Fibroblast of lung (primary cell): ENCODE data around the gene CFAP46. TPM values are rescaled to one million over a fixed set of nuclear protein-coding genes. Genes with fewer than 3 reads are reported as not detected.

ENCODE experiments used
- DNase-seq, 2 donors: peaks; one replicate each; pipeline versions ENCODE4 v3.0.0 to v3.0.0-alpha.2; 2010; ENCODE audit warnings: low read depth in 2 of 2
- H2AFZ ChIP-seq: 2 replicates; pipeline ENCODE4 v1.5.1; 2012; ENCODE audit warnings: low read length, control low read depth, inconsistent platforms
- H3K27ac ChIP-seq: 2 replicates; pipeline ENCODE4 v1.5.1; 2011; ENCODE audit warnings: low read length, control low read depth; ENCODE audit not compliant: insufficient read depth
- H3K27me3 ChIP-seq: 2 replicates; pipeline ENCODE4 v1.5.1; 2011; ENCODE audit warnings: mild to moderate bottlenecking, low read length; ENCODE audit not compliant: control insufficient read depth, insufficient read depth
- H3K36me3 ChIP-seq: 2 replicates; pipeline ENCODE4 v1.5.1; 2011; ENCODE audit warnings: low read length; ENCODE audit not compliant: control insufficient read depth, insufficient read depth
- H3K4me1 ChIP-seq: 2 replicates; pipeline ENCODE4 v1.5.1; 2011; ENCODE audit warnings: low read length; ENCODE audit not compliant: control insufficient read depth, insufficient read depth; ENCODE audit errors: extremely low read depth
- H3K4me2 ChIP-seq: 2 replicates; pipeline ENCODE4 v1.5.1; 2011; ENCODE audit warnings: low read length, control low read depth; ENCODE audit not compliant: insufficient read depth; ENCODE audit errors: extremely low read depth
- H3K4me3 ChIP-seq, 4 experiments: fragments of 200-600 bp in 1 of 4; sonication (generic) in 1 of 4; replicated peaks in 1 of 4; 2 replicates each; pipeline ENCODE4 v1.5.1; 2011 to 2016; ENCODE audit warnings: low read length in 4 of 4, low read depth in 3 of 4, mild to moderate bottlenecking in 3 of 4, control low read depth in 2 of 4, inconsistent platforms in 1 of 4, mixed read lengths in 1 of 4; ENCODE audit not compliant: insufficient read depth in 1 of 4; ENCODE audit errors: control extremely low read depth in 1 of 4
- H3K79me2 ChIP-seq: 2 replicates; pipeline ENCODE4 v1.5.1; 2012; ENCODE audit warnings: mild to moderate bottlenecking, low read length, inconsistent platforms; ENCODE audit not compliant: control insufficient read depth, insufficient read depth
- H3K9ac ChIP-seq: 2 replicates; pipeline ENCODE4 v1.5.1; 2011; ENCODE audit warnings: mild to moderate bottlenecking, low read length, control low read depth; ENCODE audit not compliant: insufficient read depth
- H3K9me3 ChIP-seq: 2 replicates; pipeline ENCODE4 v1.5.1; 2012; ENCODE audit warnings: low read depth, low read length; ENCODE audit not compliant: control insufficient read depth, insufficient read depth
- H4K20me1 ChIP-seq: 2 replicates; pipeline ENCODE4 v1.5.1; 2011; ENCODE audit warnings: low read length; ENCODE audit not compliant: control insufficient read depth, insufficient read depth; ENCODE audit errors: extremely low read depth
- CTCF ChIP-seq, 2 donors: IDR thresholded peaks in 1 of 2; conservative IDR thresholded peaks in 1 of 2; 1 replicate in 1 of 2; 2 replicates in 1 of 2; pipeline ENCODE4 v1.5.1; 2011 to 2012; ENCODE audit warnings: low read length in 2 of 2, control low read depth in 1 of 2, inconsistent platforms in 1 of 2, low read depth in 1 of 2, mild to moderate bottlenecking in 1 of 2
- EZH2 ChIP-seq: IDR thresholded peaks from 2 replicates; pipeline ENCODE4 v1.5.1; 2012; ENCODE audit warnings: low read length, control low read depth, mild to moderate bottlenecking; ENCODE audit errors: missing control alignments
- polyA plus RNA-seq, 2 donors: library from polyadenylated mRNA; depleted of rRNA in 1 of 2; stranded (reverse) in 1 of 2; unstranded in 1 of 2; fragments of >200 nt; gene quantifications; 2 replicates each; pipeline ENCODE4 v1.2.1, GENCODE V29; 2011 to 2012; ENCODE audit warnings: missing spikeins in 1 of 2
- total RNA-seq: library from RNA; depleted of rRNA; stranded (reverse); fragments of >200 nt; gene quantifications from 2 replicates; pipeline ENCODE4 v1.2.1, GENCODE V29; 2014

Gene CFAP46
- total and polyA plus RNA-seq, 2 donors (not counting 1 experiment from before 2014, with no cell fraction given) = 0.25 to 0.66 TPM

GRCh38 chr10:132884041-132884440 lies 58.3 kb downstream of the CFAP46 start:
- TF ChIP-seq CTCF (conservative IDR thresholded peaks at IDR 0.05 in 1 of 2, IDR thresholded peaks at IDR 0.05 in 1 of 2; ENCODE audit: low read depth in 1 of 2, low read length in 2 of 2) (no peak), EZH2 (no peak)
- H3K4me2 ChIP-seq = no peak overlapping the region
- no peaks in the 10 kb centered on the region for H4K20me1 ChIP-seq
- no peak overlapping the region for H3K9ac ChIP-seq
- H3K4me1 ChIP-seq = no peaks in the 10 kb centered on the region
- DNase-seq = no peak
- H3K27me3 ChIP-seq = no peaks in the 10 kb centered on the region
- no peak overlapping the region for H3K4me3 ChIP-seq
- H3K79me2 ChIP-seq = no peaks in the 10 kb centered on the region
- no peaks in the 10 kb centered on the region for H3K36me3 ChIP-seq
- H3K9me3 ChIP-seq = no peaks in the 10 kb centered on the region
- H3K27ac ChIP-seq = no peak overlapping the region
- no peak overlapping the region for H2AFZ ChIP-seq

GRCh38 chr10:132883391-132883881 lies 58.9 kb downstream of the CFAP46 start:
- DNase-seq = no peak
- Histone ChIP-seq H3K9me3 (no peaks in the 10 kb centered on the region), H3K4me3 (no peak overlapping the region), H3K4me1 (no peaks in the 10 kb centered on the region), H3K4me2 (no peak overlapping the region), H3K36me3 (no peaks in the 10 kb centered on the region), H3K9ac (no peak overlapping the region), H3K79me2 (no peaks in the 10 kb centered on the region), H4K20me1 (no peaks in the 10 kb centered on the region), H3K27me3 (no peaks in the 10 kb centered on the region), H2AFZ (no peak overlapping the region), H3K27ac (no peak overlapping the region)
- TF ChIP-seq CTCF (conservative IDR thresholded peaks at IDR 0.05 in 1 of 2, IDR thresholded peaks at IDR 0.05 in 1 of 2; ENCODE audit: low read depth in 1 of 2, low read length in 2 of 2) (no peak), EZH2 (no peak)

- no peak overlapping the region for H3K4me3 ChIP-seq
- no peak for DNase-seq
- no peak overlapping the region for H2AFZ ChIP-seq
- H3K79me2 ChIP-seq = no peaks in the 10 kb centered on the region
- no peak overlapping the region for H3K9ac ChIP-seq
- no peaks in the 10 kb centered on the region for H3K27me3 ChIP-seq
- no peaks in the 10 kb centered on the region for H3K9me3 ChIP-seq
- H3K36me3 ChIP-seq = no peaks in the 10 kb centered on the region
- H3K4me2 ChIP-seq = no peak overlapping the region
- no peak overlapping the region for H3K27ac ChIP-seq
- TF ChIP-seq CTCF (conservative IDR thresholded peaks at IDR 0.05 in 1 of 2, IDR thresholded peaks at IDR 0.05 in 1 of 2; ENCODE audit: low read depth in 1 of 2, low read length in 2 of 2) = no peak
- no peaks in the 10 kb centered on the region for H3K4me1 ChIP-seq
- H4K20me1 ChIP-seq = no peaks in the 10 kb centered on the region
These were observed 60.1 kb downstream of the CFAP46 start for GRCh38 chr10:132882069-132882951.
